B cell (primary cell): Measurements from ENCODE around the gene FKBP15. TPM values are rescaled to one million over a fixed set of nuclear protein-coding genes. Genes with fewer than 3 reads are reported as not detected.

Source experiments
- ATAC-seq: fragments of 200-7000 bp; cut with Tn5 transposase; one replicate; pipeline ENCODE4 v1.10.0; 2021; ENCODE audit warnings: low read depth, mild to moderate bottlenecking, moderate number of reproducible peaks, moderate library complexity
- CTCF ChIA-PET: fragments of 350-600 bp; sonication (Branson Sonifier 250); formaldehyde crosslinking; loops from one replicate; lab custom pipeline; 2021; ENCODE audit warnings: antibody characterized with exemption, inconsistent platforms; lab: Charles Lee
- POLR2A ChIA-PET: fragments of 350-600 bp; sonication (Branson Sonifier 250); formaldehyde crosslinking; loops from one replicate; lab custom pipeline; 2021; ENCODE audit warnings: antibody characterized with exemption; lab: Charles Lee
- DNase-seq: peaks from one replicate; pipeline ENCODE4 v3.0.0; 2013
- H2AFZ ChIP-seq: 2 replicates; pipeline ENCODE4 v1.6.1; 2012; ENCODE audit warnings: mild to moderate bottlenecking, low read depth, low read length; ENCODE audit not compliant: insufficient read depth, poor library complexity, severe bottlenecking
- H3K27ac ChIP-seq, 2 donors: 1 replicate in 1 of 2; 2 replicates in 1 of 2; pipeline ENCODE4 v1.5.1; 2012 to 2013; ENCODE audit warnings: low read length in 2 of 2, mild to moderate bottlenecking in 2 of 2, moderate library complexity in 1 of 2
- H3K27me3 ChIP-seq, 4 experiments: fragments of 200-600 bp in 1 of 4; sonication (generic) in 1 of 4; replicated peaks in 1 of 4; 1 replicate in 2 of 4; 2 replicates in 2 of 4; pipeline versions ENCODE4 v1.6.1 to v1.7.0; 2013 to 2016; ENCODE audit warnings: low read length in 3 of 4, mild to moderate bottlenecking in 2 of 4, mixed read lengths in 1 of 4, moderate library complexity in 1 of 4; ENCODE audit not compliant: insufficient read depth in 4 of 4, control insufficient read depth in 3 of 4; ENCODE audit errors: control extremely low read depth in 1 of 4
- H3K36me3 ChIP-seq, 2 experiments: replicated peaks in 1 of 2; 1 replicate in 1 of 2; 2 replicates in 1 of 2; pipeline versions ENCODE4 v1.6.1 to v1.7.1; 2013; ENCODE audit warnings: low read length in 1 of 2; ENCODE audit not compliant: insufficient read depth in 2 of 2, control insufficient read depth in 1 of 2; ENCODE audit errors: control extremely low read depth in 1 of 2, extremely low read depth in 1 of 2
- H3K4me1 ChIP-seq, 2 donors: fragments of 200-600 bp in 1 of 2; sonication (generic) in 1 of 2; 1 replicate in 1 of 2; 2 replicates in 1 of 2; pipeline versions ENCODE4 v1.5.1 to v1.6.1; 2013 to 2017; ENCODE audit warnings: low read length in 2 of 2; ENCODE audit not compliant: control insufficient read depth in 2 of 2, insufficient read depth in 2 of 2
- H3K4me2 ChIP-seq: replicated peaks from 2 replicates; pipeline ENCODE3; 2012; ENCODE audit warnings: mild to moderate bottlenecking, low read depth, low read length; ENCODE audit not compliant: poor library complexity, severe bottlenecking
- H3K4me3 ChIP-seq, 5 experiments: fragments of 200-600 bp in 1 of 5; sonication (generic) in 1 of 5; 1 replicate in 3 of 5; 2 replicates in 2 of 5; pipeline versions ENCODE4 v1.5.1 to v1.7.0; 2011 to 2016; ENCODE audit warnings: low read length in 4 of 5, mild to moderate bottlenecking in 4 of 5, low read depth in 2 of 5, control low read depth in 1 of 5, moderate library complexity in 1 of 5; ENCODE audit not compliant: insufficient read depth in 1 of 5; ENCODE audit errors: control extremely low read depth in 1 of 5, extremely low read depth in 1 of 5
- H3K79me2 ChIP-seq: fragments of 200-600 bp; sonication (generic); one replicate; pipeline ENCODE4 v1.6.0; 2016; ENCODE audit warnings: low read length; ENCODE audit not compliant: control insufficient read depth, insufficient read depth
- H3K9ac ChIP-seq: fragments of 200-600 bp; sonication (generic); 2 replicates; pipeline ENCODE4 v1.6.1; 2017; ENCODE audit warnings: mild to moderate bottlenecking, low read length, moderate library complexity
- H3K9me3 ChIP-seq, 3 donors: one replicate each; pipeline versions ENCODE4 v1.6.1 to v1.7.1; 2013; ENCODE audit warnings: low read length in 2 of 3; ENCODE audit not compliant: control insufficient read depth in 2 of 3, insufficient read depth in 1 of 3; ENCODE audit errors: control extremely low read depth in 1 of 3
- H4K20me1 ChIP-seq: 2 replicates; pipeline ENCODE4 v1.6.0; 2012; ENCODE audit warnings: mild to moderate bottlenecking, low read length; ENCODE audit not compliant: insufficient read depth, control insufficient read depth, poor library complexity, severe bottlenecking
- H3K27ac Mint-ChIP-seq: one replicate; pipeline ENCODE4 v1.8.0; 2021; ENCODE audit warnings: mixed read lengths
- H3K27me3 Mint-ChIP-seq: one replicate; pipeline ENCODE4 v1.8.0; 2021; ENCODE audit warnings: mixed read lengths
- H3K4me1 Mint-ChIP-seq: one replicate; pipeline ENCODE4 v1.8.0; 2021; ENCODE audit warnings: mixed read lengths
- H3K4me3 Mint-ChIP-seq: one replicate; pipeline ENCODE4 v1.8.0; 2021; ENCODE audit warnings: mixed read lengths
- H3K9me3 Mint-ChIP-seq: one replicate; pipeline ENCODE4 v1.8.0; 2022; ENCODE audit warnings: mixed read lengths; ENCODE audit not compliant: insufficient read depth
- CTCF ChIP-seq: fragments of 200-600 bp; IDR thresholded peaks from one replicate; pipeline ENCODE4 v1.8.0; 2022; ENCODE audit warnings: antibody characterized with exemption, mild to moderate bottlenecking
- EZH2 ChIP-seq: IDR thresholded peaks from 2 replicates; pipeline ENCODE4 v1.6.1; 2012; ENCODE audit warnings: borderline replicate concordance, low read depth, mild to moderate bottlenecking, moderate library complexity, low read length; ENCODE audit not compliant: insufficient read depth, poor library complexity, severe bottlenecking
- WGBS: methylation state at CpG from one replicate; pipeline ENCODE4 v1.1.5; 2013; ENCODE audit warnings: missing lambda C conversion rate; ENCODE audit not compliant: insufficient coverage; 5-methylcytosine and 5-hydroxymethylcytosine counted together
- intact Hi-C: fragments of 100-400 bp; cut with micrococcal nuclease; formaldehyde crosslinking; loops from one replicate; pipeline ENCODE4 v1.10.0; 2022
- polyA plus RNA-seq: library from polyadenylated mRNA; depleted of rRNA; stranded (reverse); fragments of >200 nt; gene quantifications from 2 replicates; pipeline ENCODE4 v1.2.3, GENCODE V29; 2012
- total RNA-seq, 2 donors: library from RNA; stranded (reverse); fragments of 120-200 nt in 1 of 2; gene quantifications; 1 replicate in 1 of 2; 2 replicates in 1 of 2; pipeline versions ENCODE4 v1.2.3 to v1.2.4, GENCODE V29; 2013 to 2022

FKBP15 gene
- total and polyA plus RNA-seq, 2 donors (not counting 1 experiment from before 2014, with no cell fraction given) = 21.1 to 40.6 TPM

DNA sequence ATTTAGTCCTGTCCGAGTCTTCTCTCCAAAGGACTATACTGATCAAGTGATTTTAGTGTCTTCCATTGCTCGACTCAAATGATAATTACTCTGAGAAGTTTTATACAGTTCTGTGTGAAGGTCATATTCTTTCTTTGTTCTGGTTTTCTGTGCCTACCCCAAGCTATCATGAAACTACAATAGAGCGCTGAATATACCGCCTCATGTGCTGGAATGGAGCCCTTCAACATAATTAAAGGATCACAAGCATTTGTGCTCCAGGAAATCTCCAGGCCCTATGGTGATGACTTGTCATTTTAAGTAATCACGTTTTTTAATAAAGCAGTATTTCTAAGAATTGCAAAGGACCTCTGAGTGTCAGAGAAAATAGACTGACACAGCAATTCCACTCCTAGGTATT lies 81.1 kb downstream of the FKBP15 start:
- H3K4me3 Mint-ChIP-seq = no peak overlapping the region
- no peaks in the 10 kb centered on the region for H3K79me2 ChIP-seq
- H3K27ac Mint-ChIP-seq = no peak overlapping the region
- CTCF ChIA-PET = no interaction called here
- TF ChIP-seq EZH2 (no peak), CTCF (no peak)
- no peak overlapping the region for H3K9ac ChIP-seq
- H4K20me1 ChIP-seq = no peaks in the 10 kb centered on the region
- H3K9me3 ChIP-seq = peaks cover 0 to 8% (median 2%) of the 10 kb centered on the region in 3 donors
- peaks cover 34% of the 10 kb centered on the region for H3K27me3 Mint-ChIP-seq
- no peak overlapping the region for H3K27ac ChIP-seq
- intact Hi-C loops = no loop called here
- ATAC-seq = no peak
- H3K9me3 Mint-ChIP-seq = peaks cover 6% of the 10 kb centered on the region
- no peak overlapping the region for H3K4me3 ChIP-seq
- H3K4me1 ChIP-seq = no peaks in the 10 kb centered on the region
- DNase-seq = no peak
- H3K4me2 ChIP-seq = no peak overlapping the region
- no peaks in the 10 kb centered on the region for H3K36me3 ChIP-seq
- no CpG with 5 or more reads among the region's 5 CpGs for WGBS
- H2AFZ ChIP-seq = no peak overlapping the region
- POLR2A ChIA-PET = no interaction called here
- H3K27me3 ChIP-seq = peaks cover 0 to 24% (median 8%) of the 10 kb centered on the region in 4 experiments
- no peaks in the 10 kb centered on the region for H3K4me1 Mint-ChIP-seq

GRCh38 chr9:113139225-113139829 lies 81.8 kb downstream of the FKBP15 start:
- H3K9ac ChIP-seq = no peak overlapping the region
- no peaks in the 10 kb centered on the region for H3K4me1 ChIP-seq
- ChIA-PET POLR2A (no interaction called here), CTCF (no interaction called here)
- peaks cover 28% of the 10 kb centered on the region for H3K27me3 Mint-ChIP-seq
- intact Hi-C loops = no loop called here
- no peak for TF ChIP-seq CTCF
- TF ChIP-seq EZH2 = no peak
- no peak for ATAC-seq
- H3K36me3 ChIP-seq = no peaks in the 10 kb centered on the region
- no peak for DNase-seq
- no peak overlapping the region for H3K4me3 ChIP-seq
- no peak overlapping the region for H3K27ac ChIP-seq
- peaks cover 0 to 8% (median 2%) of the 10 kb centered on the region in 3 donors for H3K9me3 ChIP-seq
- H2AFZ ChIP-seq = no peak overlapping the region
- WGBS = 66% methylated on average over 3 of the region's 4 CpGs
- no peak overlapping the region for H3K4me3 Mint-ChIP-seq
- peaks cover 6% of the 10 kb centered on the region for H3K9me3 Mint-ChIP-seq
- no peak overlapping the region for H3K27ac Mint-ChIP-seq
- no peaks in the 10 kb centered on the region for H4K20me1 ChIP-seq
- H3K4me1 Mint-ChIP-seq = no peaks in the 10 kb centered on the region
- H3K27me3 ChIP-seq = peaks cover 0 to 18% (median 6%) of the 10 kb centered on the region in 4 experiments
- no peaks in the 10 kb centered on the region for H3K79me2 ChIP-seq
- no peak overlapping the region for H3K4me2 ChIP-seq
